ENCODE data around the gene MTIF2.
A peak's percentile ranks its signal among the peaks of the same experiment; 100 is the strongest.

MTIF2 gene

GRCh38 chr2:55268907-55269644 is at the start of gene MTIF2:
Gene MTIF2 (minus strand): TSS chr2:55269231. CDS start chr2:55263858, 5,373 bp downstream.
- H3K9ac ChIP-seq (ENCODE audit: insufficient read length): peak within 1 kb of the TSS; percentile 93
- peak; percentile 51 for DNase-seq (ENCODE audit: low read depth, low spot score)
- H3K9me3 ChIP-seq (ENCODE audit: low read depth, low read length): no peaks in the 10 kb centered on the region
- peak within 1 kb of the TSS; percentile 73 for H3K27ac ChIP-seq
- no peak for TF ChIP-seq EZH2 (IDR thresholded peaks at IDR 0.05)
- peak; percentile 97 for TF ChIP-seq POLR2AphosphoS5 (IDR thresholded peaks at IDR 0.05; ENCODE audit: borderline replicate concordance, low read depth, low read length)
- peak within 1 kb of the TSS; percentile 84 for H3K4me3 ChIP-seq
- no peaks in the 10 kb centered on the region; the same call in 1 of the 2 replicates for H3K36me3 ChIP-seq (ENCODE audit: insufficient read depth, low read length)

- peaks cover 61% of the 10 kb centered on the region for H3K36me3 ChIP-seq (ENCODE audit: insufficient read depth, low read length)
- H3K9ac ChIP-seq (ENCODE audit: insufficient read length): no peak overlapping the region
- TF ChIP-seq FOXP2 (optimal IDR thresholded peaks at IDR 0.05; ENCODE audit: control extremely low read depth, extremely low read length, insufficient read depth): no peak
- no peak for TF ChIP-seq POLR2AphosphoS5 (IDR thresholded peaks at IDR 0.05; ENCODE audit: borderline replicate concordance, low read depth, low read length)
- TF ChIP-seq EZH2 (IDR thresholded peaks at IDR 0.05): no peak
- H3K4me3 ChIP-seq: no peak overlapping the region
- H3K9me3 ChIP-seq (ENCODE audit: low read depth, low read length): no peaks in the 10 kb centered on the region
- DNase-seq (ENCODE audit: low read depth, low spot score): no peak
- H3K27ac ChIP-seq: no peak overlapping the region
Measured at GRCh38 chr2:55314985-55315384, 46.0 kb upstream of the MTIF2 start.

- no peak overlapping the region for H3K9ac ChIP-seq (ENCODE audit: insufficient read length)
- no peak overlapping the region for H3K27ac ChIP-seq
- H3K4me3 ChIP-seq: no peak overlapping the region
- H3K36me3 ChIP-seq (ENCODE audit: insufficient read depth, low read length): peaks cover 47% of the 10 kb centered on the region
- no peaks in the 10 kb centered on the region for H3K9me3 ChIP-seq (ENCODE audit: low read depth, low read length)
- no peak for DNase-seq (ENCODE audit: low read depth, low spot score)
- TF ChIP-seq FOXP2 (optimal IDR thresholded peaks at IDR 0.05; ENCODE audit: control extremely low read depth, extremely low read length, insufficient read depth): no peak
- TF ChIP-seq POLR2AphosphoS5 (IDR thresholded peaks at IDR 0.05; ENCODE audit: borderline replicate concordance, low read depth, low read length): no peak
- TF ChIP-seq EZH2 (IDR thresholded peaks at IDR 0.05): no peak
Measured at GRCh38 chr2:55311444-55311870, 42.4 kb upstream of the MTIF2 start.

DNA sequence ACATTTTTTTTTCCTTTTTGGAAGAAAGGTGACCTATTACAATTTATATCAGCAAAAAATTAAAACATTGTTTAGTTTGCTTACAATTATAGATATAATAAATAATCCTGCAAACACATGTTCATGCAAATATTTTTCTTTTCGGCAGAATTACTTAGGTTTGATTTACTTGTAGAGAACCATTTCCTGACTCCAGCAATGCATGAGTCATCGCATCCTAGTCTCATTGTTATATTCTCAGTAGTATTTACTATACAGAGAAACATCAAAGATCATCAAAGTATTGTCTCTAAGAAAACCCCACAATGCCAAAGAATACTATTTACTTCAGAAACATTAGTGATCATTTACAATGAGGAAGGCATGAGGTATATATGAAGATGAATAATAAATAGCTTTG is 40.4 kb upstream of the MTIF2 start:
- H3K36me3 ChIP-seq (ENCODE audit: insufficient read depth, low read length): peaks cover 29% of the 10 kb centered on the region
- no peak overlapping the region for H3K27ac ChIP-seq
- no peak for DNase-seq (ENCODE audit: low read depth, low spot score)
- no peak overlapping the region for H3K4me3 ChIP-seq
- no peaks in the 10 kb centered on the region for H3K9me3 ChIP-seq (ENCODE audit: low read depth, low read length)
- H3K9ac ChIP-seq (ENCODE audit: insufficient read length): no peak overlapping the region
- no peak for TF ChIP-seq POLR2AphosphoS5 (IDR thresholded peaks at IDR 0.05; ENCODE audit: borderline replicate concordance, low read depth, low read length)
- no peak for TF ChIP-seq EZH2 (IDR thresholded peaks at IDR 0.05)
- TF ChIP-seq FOXP2 (optimal IDR thresholded peaks at IDR 0.05; ENCODE audit: control extremely low read depth, extremely low read length, insufficient read depth): no peak

DNA sequence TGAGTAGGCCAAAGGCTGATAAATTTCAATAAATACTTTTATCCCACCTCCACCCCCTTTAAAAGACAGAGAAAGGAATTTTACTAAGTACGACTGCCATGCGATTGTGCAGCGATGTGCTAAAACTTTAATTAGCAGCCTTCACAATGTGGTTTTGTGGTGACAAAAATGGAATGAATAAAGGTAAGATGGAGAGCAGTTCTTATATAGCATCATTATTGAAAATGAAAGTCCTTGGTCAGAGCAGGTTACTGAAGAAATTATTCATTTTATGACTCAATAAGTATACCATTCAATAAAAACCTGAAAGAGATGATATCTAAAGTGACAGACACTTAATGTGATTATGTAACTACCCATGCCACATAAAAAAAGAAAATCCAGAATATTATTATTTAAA is 33.2 kb upstream of the MTIF2 start:
- Histone ChIP-seq H3K4me3 (no peak overlapping the region), H3K9me3 (ENCODE audit: low read depth, low read length) (no peaks in the 10 kb centered on the region), H3K9ac (ENCODE audit: insufficient read length) (no peak overlapping the region), H3K36me3 (ENCODE audit: insufficient read depth, low read length) (peaks cover 11% of the 10 kb centered on the region; the same call in 1 of the 2 replicates), H3K27ac (no peak overlapping the region)
- DNase-seq (ENCODE audit: low read depth, low spot score): no peak
- no peak for TF ChIP-seq FOXP2 (optimal IDR thresholded peaks at IDR 0.05; ENCODE audit: control extremely low read depth, extremely low read length, insufficient read depth)
- no peak for TF ChIP-seq POLR2AphosphoS5 (IDR thresholded peaks at IDR 0.05; ENCODE audit: borderline replicate concordance, low read depth, low read length)
- no peak for TF ChIP-seq EZH2 (IDR thresholded peaks at IDR 0.05)

GRCh38 chr2:55301277-55301676 is 32.2 kb upstream of the MTIF2 start:
- no peak overlapping the region for H3K4me3 ChIP-seq
- no peaks in the 10 kb centered on the region for H3K9me3 ChIP-seq (ENCODE audit: low read depth, low read length)
- DNase-seq (ENCODE audit: low read depth, low spot score): no peak
- no peak overlapping the region for H3K27ac ChIP-seq
- TF ChIP-seq POLR2AphosphoS5 (IDR thresholded peaks at IDR 0.05; ENCODE audit: borderline replicate concordance, low read depth, low read length): no peak
- TF ChIP-seq EZH2 (IDR thresholded peaks at IDR 0.05): no peak
- no peak for TF ChIP-seq FOXP2 (optimal IDR thresholded peaks at IDR 0.05; ENCODE audit: control extremely low read depth, extremely low read length, insufficient read depth)
- H3K36me3 ChIP-seq (ENCODE audit: insufficient read depth, low read length): peaks cover 11% of the 10 kb centered on the region; the same call in 1 of the 2 replicates
- H3K9ac ChIP-seq (ENCODE audit: insufficient read length): no peak overlapping the region

- H3K36me3 ChIP-seq (ENCODE audit: insufficient read depth, low read length): peaks cover 27% of the 10 kb centered on the region
- H3K27ac ChIP-seq: no peak overlapping the region
- TF ChIP-seq POLR2AphosphoS5 (IDR thresholded peaks at IDR 0.05; ENCODE audit: borderline replicate concordance, low read depth, low read length): no peak
- no peak for TF ChIP-seq EZH2 (IDR thresholded peaks at IDR 0.05)
- no peak for TF ChIP-seq FOXP2 (optimal IDR thresholded peaks at IDR 0.05; ENCODE audit: control extremely low read depth, extremely low read length, insufficient read depth)
- no peak overlapping the region for H3K4me3 ChIP-seq
- no peak for DNase-seq (ENCODE audit: low read depth, low spot score)
- no peak overlapping the region for H3K9ac ChIP-seq (ENCODE audit: insufficient read length)
- no peaks in the 10 kb centered on the region for H3K9me3 ChIP-seq (ENCODE audit: low read depth, low read length)
Measured at GRCh38 chr2:55296393-55296792, 27.4 kb upstream of the MTIF2 start.

DNA sequence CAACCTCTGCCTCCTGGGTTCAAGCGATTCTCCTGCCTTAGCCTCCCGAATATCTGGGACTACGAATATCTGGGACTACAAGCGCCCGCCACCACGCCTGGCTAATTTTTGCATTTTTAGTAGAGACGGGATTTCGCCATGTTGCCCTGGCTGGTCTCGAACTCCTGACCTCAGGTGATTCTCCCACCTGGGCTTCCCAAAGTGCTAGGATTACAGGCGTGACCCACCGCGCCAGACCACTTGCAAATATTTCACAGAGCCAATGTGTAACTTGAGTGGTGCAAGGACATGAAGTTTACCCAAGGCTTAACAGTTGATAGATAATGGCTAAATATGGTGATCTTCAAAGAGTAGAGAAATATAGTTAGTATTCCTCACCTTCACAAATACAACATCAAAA is 14.1 kb upstream of the MTIF2 start:
- no peak for DNase-seq (ENCODE audit: low read depth, low spot score)
- Histone ChIP-seq H3K9me3 (ENCODE audit: low read depth, low read length) (no peaks in the 10 kb centered on the region), H3K27ac (no peak overlapping the region), H3K9ac (ENCODE audit: insufficient read length) (no peak overlapping the region), H3K4me3 (no peak overlapping the region), H3K36me3 (ENCODE audit: insufficient read depth, low read length) (no peaks in the 10 kb centered on the region)
- no peak for TF ChIP-seq FOXP2 (optimal IDR thresholded peaks at IDR 0.05; ENCODE audit: control extremely low read depth, extremely low read length, insufficient read depth)
- no peak for TF ChIP-seq POLR2AphosphoS5 (IDR thresholded peaks at IDR 0.05; ENCODE audit: borderline replicate concordance, low read depth, low read length)
- TF ChIP-seq EZH2 (IDR thresholded peaks at IDR 0.05): no peak

Measured in SK-N-MC (cell line).